Calu3 (cell line): ENCODE results near the gene C16orf86. TPM values are rescaled to one million over a fixed set of nuclear protein-coding genes. Genes with fewer than 3 reads are reported as not detected.

ENCODE experiments used
- BruUV-seq: library from RNA; stranded (reverse); fragments of 400-500 nt; replicated peaks from 2 replicates; lab custom pipeline; 2021; lab: Mats Ljungman, UMichigan
- CTCF ChIA-PET: fragments of 300-600 bp; sonication (Branson Sonifier 250); formaldehyde crosslinking; loops from one replicate; lab custom pipeline; 2022; ENCODE audit warnings: antibody characterized with exemption; lab: Charles Lee
- DNase-seq: peaks from one replicate; pipeline ENCODE4 v3.0.0; 2022
- H3K27ac Mint-ChIP-seq: one replicate; pipeline ENCODE4 v1.8.0; 2022; ENCODE audit warnings: mixed read lengths; ENCODE audit not compliant: unreplicated experiment
- H3K27me3 Mint-ChIP-seq: one replicate; pipeline ENCODE4 v1.8.0; 2022; ENCODE audit warnings: mixed read lengths; ENCODE audit not compliant: unreplicated experiment
- H3K36me3 Mint-ChIP-seq: one replicate; pipeline ENCODE4 v1.8.0; 2022; ENCODE audit warnings: mild to moderate bottlenecking, moderate library complexity, mixed read lengths; ENCODE audit not compliant: insufficient read depth, unreplicated experiment
- H3K4me1 Mint-ChIP-seq: one replicate; pipeline ENCODE4 v1.8.0; 2022; ENCODE audit warnings: mild to moderate bottlenecking, low read depth, mixed read lengths; ENCODE audit not compliant: unreplicated experiment
- H3K4me3 Mint-ChIP-seq: one replicate; pipeline ENCODE4 v1.8.0; 2022; ENCODE audit warnings: mild to moderate bottlenecking, low read depth, moderate library complexity, mixed read lengths; ENCODE audit not compliant: unreplicated experiment
- H3K9me3 Mint-ChIP-seq: one replicate; pipeline ENCODE4 v1.8.0; 2022; ENCODE audit warnings: low read depth, mixed read lengths; ENCODE audit not compliant: unreplicated experiment
- intact Hi-C: fragments of 100-400 bp; cut with micrococcal nuclease; formaldehyde crosslinking; loops from one replicate; pipeline ENCODE4 v1.10.0; 2022; ENCODE audit not compliant: unreplicated experiment
- total RNA-seq: library from RNA; stranded (reverse); gene quantifications from 2 replicates; pipeline ENCODE4 v1.2.3, GENCODE V29; 2022
- TF ChIP-seq, protein P1 (sequence below): fragments of 200-600 bp; IDR thresholded peaks from one replicate; pipeline ENCODE4 v1.8.0; 2022; ENCODE audit warnings: antibody characterized with exemption; ENCODE audit not compliant: unreplicated experiment

The C16orf86 gene
- total RNA-seq, 1 experiment from 2014 or later, result 0.68 TPM

DNA sequence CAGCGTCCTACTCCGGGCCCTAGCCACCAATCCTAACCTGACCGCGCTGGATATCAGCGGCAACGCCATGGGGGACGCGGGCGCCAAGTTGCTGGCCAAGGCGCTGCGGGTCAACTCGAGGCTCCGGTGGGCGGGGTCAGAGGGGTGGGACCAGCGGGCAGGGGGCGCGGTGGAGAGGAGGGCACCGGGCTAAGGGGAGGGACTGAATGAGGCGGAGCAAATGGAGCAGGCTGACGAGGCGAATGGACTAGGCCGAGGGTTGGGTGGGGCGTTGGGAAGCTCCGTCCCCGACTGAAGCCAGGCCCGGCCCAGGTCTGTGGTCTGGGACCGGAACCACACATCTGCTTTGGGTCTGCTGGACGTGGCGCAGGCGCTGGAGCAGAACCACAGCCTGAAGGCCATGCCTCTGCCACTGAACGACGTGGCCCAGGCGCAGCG is 17.1 kb upstream of the C16orf86 start:
- intact Hi-C loops, result no loop called here
- CTCF ChIA-PET, result no interaction called here
- TF ChIP-seq, protein P1, sequence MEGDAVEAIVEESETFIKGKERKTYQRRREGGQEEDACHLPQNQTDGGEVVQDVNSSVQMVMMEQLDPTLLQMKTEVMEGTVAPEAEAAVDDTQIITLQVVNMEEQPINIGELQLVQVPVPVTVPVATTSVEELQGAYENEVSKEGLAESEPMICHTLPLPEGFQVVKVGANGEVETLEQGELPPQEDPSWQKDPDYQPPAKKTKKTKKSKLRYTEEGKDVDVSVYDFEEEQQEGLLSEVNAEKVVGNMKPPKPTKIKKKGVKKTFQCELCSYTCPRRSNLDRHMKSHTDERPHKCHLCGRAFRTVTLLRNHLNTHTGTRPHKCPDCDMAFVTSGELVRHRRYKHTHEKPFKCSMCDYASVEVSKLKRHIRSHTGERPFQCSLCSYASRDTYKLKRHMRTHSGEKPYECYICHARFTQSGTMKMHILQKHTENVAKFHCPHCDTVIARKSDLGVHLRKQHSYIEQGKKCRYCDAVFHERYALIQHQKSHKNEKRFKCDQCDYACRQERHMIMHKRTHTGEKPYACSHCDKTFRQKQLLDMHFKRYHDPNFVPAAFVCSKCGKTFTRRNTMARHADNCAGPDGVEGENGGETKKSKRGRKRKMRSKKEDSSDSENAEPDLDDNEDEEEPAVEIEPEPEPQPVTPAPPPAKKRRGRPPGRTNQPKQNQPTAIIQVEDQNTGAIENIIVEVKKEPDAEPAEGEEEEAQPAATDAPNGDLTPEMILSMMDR, result no peak
- H3K27me3 Mint-ChIP-seq, result peaks cover 87% of the 10 kb centered on the region
- no peak overlapping the region for H3K4me3 Mint-ChIP-seq
- H3K36me3 Mint-ChIP-seq, result peaks cover 9% of the 10 kb centered on the region
- BruUV-seq, result no TSS peak
- DNase-seq, result no peak
- H3K27ac Mint-ChIP-seq, result no peak overlapping the region
- no peaks in the 10 kb centered on the region for H3K9me3 Mint-ChIP-seq
- no peaks in the 10 kb centered on the region for H3K4me1 Mint-ChIP-seq

DNA sequence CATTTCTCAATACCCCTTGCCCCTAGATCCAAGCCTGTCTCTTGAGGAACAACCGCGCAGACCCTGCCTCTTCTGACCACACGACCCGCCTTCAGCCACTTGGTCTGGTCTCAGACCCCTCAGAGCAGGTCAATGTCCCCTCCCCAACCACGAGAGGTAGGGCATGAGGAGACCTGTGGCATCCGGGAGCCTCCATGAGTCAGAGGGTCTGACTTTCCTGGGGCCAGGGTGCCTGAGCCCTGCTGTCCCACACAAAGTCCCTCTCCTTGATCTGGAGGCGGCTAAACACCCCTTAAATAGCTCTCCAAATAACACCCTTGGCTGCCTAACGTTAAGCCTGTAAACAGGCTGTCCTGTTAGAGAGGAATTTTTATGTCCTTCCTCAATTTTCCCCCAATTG is 16.6 kb upstream of the C16orf86 start:
- H3K27me3 Mint-ChIP-seq, result peaks cover 87% of the 10 kb centered on the region
- no peak overlapping the region for H3K4me3 Mint-ChIP-seq
- CTCF ChIA-PET, result interaction anchor here (1.0 kb wide), 1 partner anchor 10 kb away, joined by 5 read pairs; the partner anchor contains the start of gene ACD

DNA sequence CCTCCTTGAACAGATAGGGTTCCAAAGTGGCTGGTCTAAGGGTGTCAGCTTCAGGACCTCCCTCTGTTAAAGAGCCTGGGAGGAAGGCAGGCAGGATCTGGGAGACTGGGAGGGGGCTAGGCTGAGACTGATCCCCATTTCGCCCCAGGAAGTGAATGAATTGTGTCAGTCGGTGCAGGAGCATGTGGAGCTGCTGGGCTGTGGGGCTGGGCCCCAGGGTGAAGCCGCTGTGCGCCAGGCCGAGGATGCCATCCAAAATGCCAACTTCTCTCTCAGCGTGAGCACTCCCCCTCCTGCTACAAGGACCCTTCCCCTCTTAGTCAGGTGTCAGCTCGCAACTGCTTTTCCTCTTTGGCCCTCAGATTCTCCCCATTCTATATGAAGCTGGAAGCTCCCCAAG is 15.6 kb upstream of the C16orf86 start:
- TF ChIP-seq, protein P1, result no peak
- no TSS peak for BruUV-seq
- H3K4me3 Mint-ChIP-seq, result no peak overlapping the region

More for the DNA sequence above, 16.6 kb upstream of the C16orf86 start:
- peaks cover 9% of the 10 kb centered on the region for H3K36me3 Mint-ChIP-seq
- H3K9me3 Mint-ChIP-seq, result no peaks in the 10 kb centered on the region
- no peak overlapping the region for H3K27ac Mint-ChIP-seq
- no TSS peak for BruUV-seq
- no peak for DNase-seq
- H3K4me1 Mint-ChIP-seq, result no peaks in the 10 kb centered on the region
- TF ChIP-seq, protein P1, result no peak
- intact Hi-C loops, result no loop called here

DNA sequence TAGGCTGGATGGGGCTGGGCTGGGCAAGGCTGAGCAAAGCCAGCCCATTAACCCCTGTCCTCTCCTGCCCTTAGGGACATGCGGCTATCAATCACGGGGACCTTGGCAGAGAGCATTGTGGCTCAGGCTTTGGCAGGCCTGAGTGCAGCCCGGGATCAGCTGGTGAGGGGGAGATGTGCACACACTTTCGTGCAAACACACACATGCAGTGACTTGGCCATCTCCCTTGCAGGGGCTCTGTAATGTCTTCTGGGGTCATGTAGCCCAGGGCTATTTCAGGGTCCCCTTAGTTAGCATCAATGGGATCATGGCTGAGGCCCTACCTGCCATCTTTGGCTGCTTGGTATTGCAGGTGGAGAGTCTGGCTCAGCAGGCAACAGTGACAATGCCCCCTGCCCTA is 14.8 kb upstream of the C16orf86 start:
- CTCF ChIA-PET, result interaction anchor here (1.0 kb wide), 1 partner anchor 131 kb away, joined by 3 read pairs; no protein-coding TSS in a partner anchor
- Mint-ChIP-seq H3K4me1 (no peaks in the 10 kb centered on the region), H3K36me3 (peaks cover 15% of the 10 kb centered on the region), H3K27ac (no peak overlapping the region), H3K27me3 (peaks cover 89% of the 10 kb centered on the region), H3K9me3 (no peaks in the 10 kb centered on the region), H3K4me3 (peak overlapping the region; percentile 44)
- BruUV-seq, result no TSS peak
- TF ChIP-seq, protein P1, result no peak
- no peak for DNase-seq
- intact Hi-C loops, result no loop called here

More for the DNA sequence above, 15.6 kb upstream of the C16orf86 start:
- H3K27ac Mint-ChIP-seq, result no peak overlapping the region
- CTCF ChIA-PET, result interaction anchor here (0.8 to 1.0 kb wide), 2 partner anchors 9 to 83 kb away, joined by 3 to 5 read pairs; partner anchors contain the start of gene ACD
- intact Hi-C loops, result no loop called here
- H3K4me1 Mint-ChIP-seq, result no peaks in the 10 kb centered on the region
- peaks cover 96% of the 10 kb centered on the region for H3K27me3 Mint-ChIP-seq
- H3K36me3 Mint-ChIP-seq, result peaks cover 15% of the 10 kb centered on the region
- no peak for DNase-seq
- no peaks in the 10 kb centered on the region for H3K9me3 Mint-ChIP-seq
